COLO668 (cell line): ENCODE data around the gene PEF1.

Experiments used
- DNase-seq: peaks from one replicate; lab custom pipeline; 2025; ENCODE audit not compliant: unreplicated experiment; lab: John Stamatoyannopoulos, UW

PEF1 gene

GRCh38 chr1:31671561-31672201 lies 27.0 kb upstream of the PEF1 start:
- no peak for DNase-seq

- DNase-seq: no peak
Observed at GRCh38 chr1:31671147-31671546, 26.5 kb upstream of the PEF1 start.

GRCh38 chr1:31670593-31670964 lies 25.9 kb upstream of the PEF1 start:
- DNase-seq: no peak

- DNase-seq: peak; percentile 96
Observed at GRCh38 chr1:31669786-31670592, 25.3 kb upstream of the PEF1 start.

GRCh38 chr1:31669433-31669785 lies 24.7 kb upstream of the PEF1 start:
- DNase-seq: no peak

GRCh38 chr1:31668303-31668883 lies 23.7 kb upstream of the PEF1 start:
- no peak for DNase-seq

GRCh38 chr1:31667065-31667785 lies 22.5 kb upstream of the PEF1 start:
- DNase-seq: no peak

- DNase-seq: peak; percentile 81
Observed at GRCh38 chr1:31666263-31666963, 21.7 kb upstream of the PEF1 start.

GRCh38 chr1:31665234-31665878 lies 20.7 kb upstream of the PEF1 start:
- no peak for DNase-seq

GRCh38 chr1:31664528-31664927 lies 19.9 kb upstream of the PEF1 start:
- DNase-seq: no peak

- DNase-seq: peak; percentile 64
Observed at GRCh38 chr1:31663622-31664452, 19.2 kb upstream of the PEF1 start.

- DNase-seq: no peak
Observed at GRCh38 chr1:31662463-31662862, 17.8 kb upstream of the PEF1 start.

- no peak for DNase-seq
Observed at GRCh38 chr1:31661856-31662255, 17.2 kb upstream of the PEF1 start.

GRCh38 chr1:31660871-31661455 lies 16.3 kb upstream of the PEF1 start:
- no peak for DNase-seq

GRCh38 chr1:31659889-31660288 lies 15.2 kb upstream of the PEF1 start:
- DNase-seq: no peak

- no peak for DNase-seq
Observed at GRCh38 chr1:31658721-31659120, 14.0 kb upstream of the PEF1 start.

- no peak for DNase-seq
Observed at GRCh38 chr1:31657972-31658510, 13.4 kb upstream of the PEF1 start.

- no peak for DNase-seq
Observed at GRCh38 chr1:31657020-31657804, 12.5 kb upstream of the PEF1 start.
